Endothelial cell of umbilical vein (primary cell): Measurements from ENCODE around the gene DAND5. TPM values are rescaled to one million over a fixed set of nuclear protein-coding genes. Genes with fewer than 3 reads are reported as not detected.

ENCODE experiments used
- BruUV-seq: library from RNA; stranded (reverse); fragments of 400-500 nt; replicated peaks from 2 replicates; lab custom pipeline; 2021; lab: Mats Ljungman, UMichigan
- CTCF ChIA-PET: fragments of 300-600, 350-600 bp; sonication (Branson Sonifier 250); formaldehyde crosslinking; loops from one replicate; lab custom pipeline; 2021; ENCODE audit warnings: antibody characterized with exemption, inconsistent platforms; lab: Charles Lee
- POLR2A ChIA-PET: fragments of 300-600, 350-600 bp; sonication (Branson Sonifier 250); formaldehyde crosslinking; loops from one replicate; lab custom pipeline; 2021; ENCODE audit warnings: antibody characterized with exemption, inconsistent platforms; lab: Charles Lee
- DNase-seq: peaks from one replicate; pipeline ENCODE4 v3.0.0-alpha.2; 2011; ENCODE audit warnings: low read depth, low spot score
- FAIRE-seq: peaks from 2 replicates; lab custom pipeline; 2011; peaks lifted over from hg19 to GRCh38; lab: Jason Lieb, UNC
- H2AFZ ChIP-seq: 2 replicates; pipeline ENCODE4 v1.6.0; 2012; ENCODE audit warnings: low read depth, low read length, control low read depth, inconsistent platforms
- H3K27ac ChIP-seq: 2 replicates; pipeline ENCODE4 v1.5.1; 2011; ENCODE audit warnings: low read depth, mild to moderate bottlenecking, control low read depth, low read length, moderate library complexity; ENCODE audit not compliant: insufficient read depth
- H3K27me3 ChIP-seq, 2 experiments: 2 replicates each; pipeline versions ENCODE4 v1.6.0 to v1.6.1; 2011; ENCODE audit warnings: low read length in 2 of 2, mixed read lengths in 1 of 2; ENCODE audit not compliant: control insufficient read depth in 2 of 2, insufficient read depth in 2 of 2
- H3K36me3 ChIP-seq, 2 experiments: 2 replicates in 1 of 2; 3 replicates in 1 of 2; pipeline ENCODE4 v1.5.1; 2011; ENCODE audit warnings: low read length in 2 of 2, mild to moderate bottlenecking in 1 of 2, moderate library complexity in 1 of 2; ENCODE audit not compliant: control insufficient read depth in 2 of 2, insufficient read depth in 2 of 2; ENCODE audit errors: extremely low read depth in 1 of 2
- H3K4me1 ChIP-seq: 3 replicates; pipeline ENCODE4 v1.5.1; 2011; ENCODE audit warnings: mild to moderate bottlenecking, low read length; ENCODE audit not compliant: control insufficient read depth, insufficient read depth; ENCODE audit errors: extremely low read depth
- H3K4me2 ChIP-seq: 2 replicates; pipeline ENCODE4 v1.6.1; 2011; ENCODE audit warnings: low read length, control low read depth, mixed read lengths; ENCODE audit not compliant: insufficient read depth
- H3K4me3 ChIP-seq, 3 experiments: fragments of 200-600 bp in 1 of 3; sonication (generic), shearing (Covaris generic) in 1 of 3; replicated peaks in 1 of 3; 2 replicates each; pipeline ENCODE4 v1.5.1; 2011 to 2016; ENCODE audit warnings: control low read depth in 3 of 3, low read length in 3 of 3, mild to moderate bottlenecking in 2 of 3, inconsistent platforms in 1 of 3, low read depth in 1 of 3, moderate library complexity in 1 of 3; ENCODE audit not compliant: insufficient read depth in 1 of 3
- H3K79me2 ChIP-seq: 2 replicates; pipeline ENCODE4 v1.6.0; 2012; ENCODE audit warnings: low read length, inconsistent platforms; ENCODE audit not compliant: control insufficient read depth, insufficient read depth
- H3K9ac ChIP-seq: replicated peaks from 2 replicates; pipeline ENCODE3; 2011; ENCODE audit warnings: low read length, control low read depth; ENCODE audit not compliant: insufficient read depth; ENCODE audit errors: extremely low read depth
- H3K9me1 ChIP-seq: replicated peaks from 3 replicates; pipeline ENCODE4 v1.6.0; 2011; ENCODE audit warnings: mild to moderate bottlenecking, low read length; ENCODE audit not compliant: control insufficient read depth, insufficient read depth; ENCODE audit errors: extremely low read depth
- H3K9me3 ChIP-seq: replicated peaks from 2 replicates; pipeline ENCODE4 v1.5.1; 2012; ENCODE audit warnings: low read length, inconsistent platforms; ENCODE audit not compliant: control insufficient read depth, insufficient read depth
- H4K20me1 ChIP-seq: replicated peaks from 2 replicates; pipeline ENCODE3; 2011; ENCODE audit warnings: mild to moderate bottlenecking, low read length; ENCODE audit not compliant: control insufficient read depth, insufficient read depth; ENCODE audit errors: extremely low read depth
- CTCF ChIP-seq, 2 donors: IDR thresholded peaks; 1 replicate in 1 of 2; 2 replicates in 1 of 2; pipeline ENCODE4 v1.5.1; 2011; ENCODE audit warnings: low read length in 2 of 2, mild to moderate bottlenecking in 2 of 2, moderate library complexity in 2 of 2, control low read depth in 1 of 2, inconsistent platforms in 1 of 2, low read depth in 1 of 2; ENCODE audit not compliant: insufficient read depth in 1 of 2; ENCODE audit errors: extremely low read depth in 1 of 2
- EZH2 ChIP-seq: IDR thresholded peaks from 2 replicates; pipeline ENCODE4 v1.6.1; 2012; ENCODE audit warnings: borderline replicate concordance, low read depth, mild to moderate bottlenecking, moderate library complexity, low read length, inconsistent platforms; ENCODE audit not compliant: severe bottlenecking
- FOS ChIP-seq: IDR thresholded peaks from 2 replicates; pipeline ENCODE4 v1.6.1; 2011; ENCODE audit warnings: mild to moderate bottlenecking, low read length, moderate library complexity, borderline replicate concordance; ENCODE audit not compliant: insufficient read depth
- MYC ChIP-seq: IDR thresholded peaks from one replicate; pipeline ENCODE4 v1.6.1; 2011; ENCODE audit warnings: mild to moderate bottlenecking, low read depth, low read length
- POLR2A ChIP-seq: IDR thresholded peaks from 2 replicates; pipeline ENCODE4 v1.6.1; 2012; ENCODE audit warnings: low read depth, mild to moderate bottlenecking, control low read depth, low read length
- POLR2AphosphoS5 ChIP-seq: IDR thresholded peaks from 2 replicates; pipeline ENCODE4 v1.6.1; 2012; ENCODE audit warnings: low read depth, mild to moderate bottlenecking, control low read depth, low read length, moderate library complexity; ENCODE audit not compliant: insufficient read depth
- dilution Hi-C: fragments of 300-500 bp; cut with MboI; formaldehyde crosslinking; loops from one replicate; pipeline ENCODE4 v1.15.0; 2019; ENCODE audit warnings: low sequenced_read_pairs; ENCODE audit not compliant: extremely low pct_ligation_motif_present
- intact Hi-C: fragments of 100-400 bp; cut with micrococcal nuclease; formaldehyde crosslinking; loops from one replicate; pipeline ENCODE4 v1.10.0; 2022
- polyA plus RNA-seq, 4 experiments: library from polyadenylated mRNA; depleted of rRNA in 3 of 4; stranded (reverse) in 3 of 4; unstranded in 1 of 4; fragments of >200 nt; gene quantifications; 2 replicates each; pipeline versions ENCODE4 v1.2.1 to v1.2.3, GENCODE V29; 2011 to 2012; ENCODE audit warnings: missing spikeins in 1 of 4
- total RNA-seq: library from RNA; stranded (reverse); gene quantifications from 2 replicates; pipeline ENCODE4 v1.2.3, GENCODE V29; 2021

The DAND5 gene
- total and polyA plus RNA-seq, 2 donors (not counting 3 experiments of a cell fraction or from before 2014, with no cell fraction given) = 0.06 to 0.20 TPM

- Histone ChIP-seq H3K9ac (no peak overlapping the region), H3K4me2 (no peak overlapping the region), H3K79me2 (no peaks in the 10 kb centered on the region), H3K9me3 (no peaks in the 10 kb centered on the region), H3K4me1 (peaks cover 14% of the 10 kb centered on the region), H3K9me1 (no peaks in the 10 kb centered on the region), H4K20me1 (no peaks in the 10 kb centered on the region), H3K4me3 (no peak overlapping the region), H2AFZ (no peak overlapping the region), H3K36me3 (no peaks in the 10 kb centered on the region), H3K27ac (no peak overlapping the region), H3K27me3 (peaks cover 0 to 12% of the 10 kb centered on the region in 2 experiments)
- ChIA-PET CTCF (interaction anchor here (2.3 kb wide), 1 partner anchor 19 kb away, joined by 6 read pairs; no protein-coding TSS in a partner anchor), POLR2A (no interaction called here)
- DNase-seq (no peak), FAIRE-seq (no peak)
- dilution Hi-C loops (no loop called here), intact Hi-C loops (no loop called here)
- BruUV-seq = no TSS peak
- TF ChIP-seq EZH2 = no peak
- TF ChIP-seq MYC = no peak
- no peak for TF ChIP-seq POLR2A
- no peak for TF ChIP-seq CTCF (IDR thresholded peaks at IDR 0.05; ENCODE audit: extremely low read depth in 1 of 2, insufficient read depth in 1 of 2, low read depth in 1 of 2, low read length in 2 of 2)
- no peak for TF ChIP-seq FOS
- TF ChIP-seq POLR2AphosphoS5 = no peak
Observed at GRCh38 chr19:13014921-13015280, 45.5 kb downstream of the DAND5 start.
